Brain microvascular endothelial cell (primary cell): ENCODE results near the gene CDIPT.

Experiments
- DNase-seq: peaks from one replicate; pipeline ENCODE4 v3.0.0-alpha.2; 2020
- H3K27ac ChIP-seq: fragments of 250-450 bp; sonication (Bioruptor Pico); 2 replicates; pipeline ENCODE4 v1.5.1; 2020; ENCODE audit warnings: mild to moderate bottlenecking, moderate library complexity
- H3K27me3 ChIP-seq: fragments of 250-450 bp; sonication (Bioruptor Pico); replicated peaks from 2 replicates; pipeline ENCODE4 v1.5.1; 2020; ENCODE audit warnings: mild to moderate bottlenecking
- H3K36me3 ChIP-seq: fragments of 250-450 bp; sonication (Bioruptor Pico); replicated peaks from 2 replicates; pipeline ENCODE4 v1.5.1; 2020; ENCODE audit warnings: mild to moderate bottlenecking
- H3K4me3 ChIP-seq: 2 replicates; pipeline ENCODE4 v1.5.1; 2011; ENCODE audit warnings: low read depth, mild to moderate bottlenecking, control low read depth, low read length, moderate library complexity
- CTCF ChIP-seq: IDR thresholded peaks from 2 replicates; pipeline ENCODE4 v1.5.1; 2011; ENCODE audit warnings: low read depth, mild to moderate bottlenecking, moderate library complexity, low read length, control low read depth, inconsistent platforms; ENCODE audit errors: missing control alignments
- in situ Hi-C: cut with HindIII; loops from 2 replicates; pipeline ENCODE4 v1.10.0; 2017; ENCODE audit warnings: low sequenced_read_pairs, low pct_ligation_motif_present

CDIPT gene

GRCh38 chr16:29852654-29853053 is 10.4 kb downstream of the CDIPT start:
- in situ Hi-C loops, result no loop called here
- no peak for DNase-seq
- TF ChIP-seq CTCF, result no peak
- Histone ChIP-seq H3K27me3 (no peaks in the 10 kb centered on the region), H3K27ac (no peak overlapping the region), H3K4me3 (no peak overlapping the region), H3K36me3 (peaks cover 24% of the 10 kb centered on the region)

- no peak overlapping the region for H3K27ac ChIP-seq
- peaks cover 41% of the 10 kb centered on the region for H3K36me3 ChIP-seq
- TF ChIP-seq CTCF, result no peak
- H3K27me3 ChIP-seq, result no peaks in the 10 kb centered on the region
- DNase-seq, result no peak
- H3K4me3 ChIP-seq, result no peak overlapping the region
- in situ Hi-C loops, result no loop called here
Observed at GRCh38 chr16:29850998-29851397, 12.0 kb downstream of the CDIPT start.

GRCh38 chr16:29849505-29849904 is 13.5 kb downstream of the CDIPT start:
- no peak for TF ChIP-seq CTCF
- no peaks in the 10 kb centered on the region for H3K27me3 ChIP-seq
- in situ Hi-C loops, result no loop called here
- DNase-seq, result no peak
- H3K36me3 ChIP-seq, result peaks cover 52% of the 10 kb centered on the region
- H3K27ac ChIP-seq, result no peak overlapping the region
- no peak overlapping the region for H3K4me3 ChIP-seq

- H3K27me3 ChIP-seq, result no peaks in the 10 kb centered on the region
- H3K36me3 ChIP-seq, result peaks cover 61% of the 10 kb centered on the region
- H3K27ac ChIP-seq, result no peak overlapping the region
- TF ChIP-seq CTCF, result peak; percentile 96
- H3K4me3 ChIP-seq, result no peak overlapping the region
- DNase-seq, result peak; percentile 34
- in situ Hi-C loops, result no loop called here
Observed at GRCh38 chr16:29848420-29849297, 14.4 kb downstream of the CDIPT start.

- peaks cover 81% of the 10 kb centered on the region for H3K36me3 ChIP-seq
- no peak for DNase-seq
- in situ Hi-C loops, result no loop called here
- no peak overlapping the region for H3K4me3 ChIP-seq
- no peak for TF ChIP-seq CTCF
- no peaks in the 10 kb centered on the region for H3K27me3 ChIP-seq
- no peak overlapping the region for H3K27ac ChIP-seq
Observed at GRCh38 chr16:29845656-29846055, 17.4 kb downstream of the CDIPT start.
